Activated CD8-positive, alpha-beta memory T cell treated with anti-CD3 and anti-CD28 coated beads for 36 hours (primary cell): Measurements from ENCODE around the gene SLC7A4. TPM values are rescaled to one million over a fixed set of nuclear protein-coding genes. Genes with fewer than 3 reads are reported as not detected.

Experiments
- CTCF ChIA-PET: fragments of 350-600 bp; sonication (Branson Sonifier 250); formaldehyde crosslinking; loops from one replicate; lab custom pipeline; 2021; ENCODE audit warnings: antibody characterized with exemption; lab: Charles Lee
- POLR2A ChIA-PET: fragments of 350-600 bp; sonication (Branson Sonifier 250); formaldehyde crosslinking; loops from one replicate; lab custom pipeline; 2021; ENCODE audit warnings: antibody characterized with exemption; lab: Charles Lee
- total RNA-seq, 2 experiments: library from RNA; stranded (reverse); gene quantifications; one replicate each; pipeline ENCODE4 v1.2.3, GENCODE V29; 2021

Gene SLC7A4
- total RNA-seq, 2 experiments from 2014 or later, result 0.19 to 0.61 TPM

- ChIA-PET POLR2A (interaction anchor here (0.6 to 2.9 kb wide), 6 partner anchors 10 to 122 kb away, joined by 3 to 23 read pairs (median 4); partner anchors contain the start of genes CRKL and THAP7), CTCF (interaction anchor here (1.1 to 1.4 kb wide), 4 partner anchors 14 to 120 kb away, joined by 3 read pairs; no protein-coding TSS in a partner anchor)
Observed at GRCh38 chr22:20981787-20982562, 50.4 kb downstream of the SLC7A4 start, which contains the start of gene LZTR1. Gene LZTR1, plus strand, starts transcription at chr22:20982297. Its CDS starts 75 bp downstream, at chr22:20982372.

GRCh38 chr22:20980938-20981722 is 51.2 kb downstream of the SLC7A4 start:
- ChIA-PET CTCF (interaction anchor here (1.1 to 1.4 kb wide), 3 partner anchors 15 to 121 kb away, joined by 3 read pairs; no protein-coding TSS in a partner anchor), POLR2A (interaction anchor here (0.6 to 2.9 kb wide), 4 partner anchors 18 to 255 kb away, joined by 3 to 23 read pairs (median 12); partner anchors contain the start of gene THAP7)

- CTCF ChIA-PET, result interaction anchor here (1.4 kb wide), 1 partner anchor 22 kb away, joined by 3 read pairs; no protein-coding TSS in a partner anchor
- POLR2A ChIA-PET, result interaction anchor here (0.6 to 2.9 kb wide), 3 partner anchors 19 to 254 kb away, joined by 3 to 23 read pairs (median 3); no protein-coding TSS in a partner anchor
Observed at GRCh38 chr22:20980523-20980922, 51.8 kb downstream of the SLC7A4 start.

GRCh38 chr22:20979940-20980453 is 52.4 kb downstream of the SLC7A4 start:
- ChIA-PET CTCF (no interaction called here), POLR2A (interaction anchor here (1.3 kb wide), 1 partner anchor 23 kb away, joined by 3 read pairs; no protein-coding TSS in a partner anchor)

GRCh38 chr22:20979243-20979809 is 53.0 kb downstream of the SLC7A4 start:
- POLR2A ChIA-PET, result interaction anchor here (1.3 kb wide), 1 partner anchor 23 kb away, joined by 3 read pairs; no protein-coding TSS in a partner anchor
- CTCF ChIA-PET, result no interaction called here

Other genes starting within 250 kb of the SLC7A4 start
- gene PI4KA, start 173.8 kb downstream of the SLC7A4 start, total RNA-seq, result 10 to 100 TPM; 57.9 to 59.0 TPM
- 10 to 100 TPM; 20.2 to 20.7 TPM for gene SNAP29, start 173.6 kb downstream of the SLC7A4 start, total RNA-seq
- 10 to 100 TPM; 85.3 to 86.2 TPM for gene CRKL, start 115.2 kb downstream of the SLC7A4 start, total RNA-seq
- under 1 TPM in 1 of 2 experiments, not detected in 1; 0.08 TPM for gene AIFM3, start 65.3 kb downstream of the SLC7A4 start, total RNA-seq
- gene LZTR1, start 50.3 kb downstream of the SLC7A4 start, total RNA-seq, result 10 to 100 TPM; 62.6 to 74.2 TPM
- gene THAP7, start 30.4 kb downstream of the SLC7A4 start, total RNA-seq, result 10 to 100 TPM; 35.3 to 39.2 TPM
- under 1 TPM; 0.38 to 0.40 TPM for gene P2RX6, start 17.4 kb downstream of the SLC7A4 start, total RNA-seq
- not detected for gene LRRC74B, start 13.4 kb upstream of the SLC7A4 start, total RNA-seq